ENCODE results near the gene KRT23.

- TF ChIP-seq MYC (IDR thresholded peaks at IDR 0.05; ENCODE audit: low read depth, low read length) (no peak), CTCF (IDR thresholded peaks at IDR 0.05; ENCODE audit: low read depth, low read length) (no peak), POLR2A (IDR thresholded peaks at IDR 0.05; ENCODE audit: extremely low read depth, insufficient read length) (no peak), MAX (IDR thresholded peaks at IDR 0.05; ENCODE audit: low read depth, low read length) (no peak)
Measured at GRCh38 chr17:40949418-40949817, 12.0 kb upstream of the KRT23 start.
